Fibroblast of villous mesenchyme (primary cell): Measurements from ENCODE around the gene TIMM29. TPM values are rescaled to one million over a fixed set of nuclear protein-coding genes. Genes with fewer than 3 reads are reported as not detected.
A peak's percentile ranks its signal among the peaks of the same experiment; 100 is the strongest.

ENCODE experiments used
- DNase-seq: peaks from one replicate; pipeline ENCODE4 v3.0.0-alpha.2; 2010; ENCODE audit warnings: low read depth
- H3K4me3 ChIP-seq: 2 replicates; pipeline ENCODE4 v1.5.1; 2011; ENCODE audit warnings: low read depth, mild to moderate bottlenecking, low read length
- total RNA-seq: library from RNA; depleted of rRNA; stranded (reverse); fragments of >200 nt; gene quantifications from 2 replicates; pipeline ENCODE4 v1.2.3, GENCODE V29; 2012
- TF ChIP-seq, protein P1 (sequence below): IDR thresholded peaks from 2 replicates; pipeline ENCODE4 v1.5.1; 2012; ENCODE audit warnings: low read depth, mild to moderate bottlenecking, low read length; ENCODE audit not compliant: insufficient read depth

The TIMM29 gene
- total RNA-seq, 1 donor: 41.0 TPM

DNA sequence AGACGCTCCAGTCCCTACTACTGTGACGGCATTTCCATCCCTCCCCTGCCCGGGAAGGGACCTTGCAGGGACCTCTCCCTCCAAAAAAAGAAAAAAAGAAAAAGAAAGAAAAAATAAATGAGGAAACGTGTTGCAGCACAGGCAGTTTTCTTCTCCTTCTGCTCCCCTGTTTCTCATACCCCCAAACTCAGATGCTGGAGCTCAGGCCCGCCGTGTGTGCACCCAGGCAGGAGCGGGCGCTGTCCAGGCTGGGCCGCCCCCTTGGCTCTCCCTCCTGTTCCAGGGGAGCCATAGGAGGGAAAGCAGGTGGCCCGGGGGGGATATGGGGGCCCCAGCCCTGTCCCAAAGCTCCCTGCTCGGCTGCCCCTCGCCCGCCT lies 6.0 kb upstream of the TIMM29 start:
- no peak for DNase-seq
- TF ChIP-seq, protein P1, sequence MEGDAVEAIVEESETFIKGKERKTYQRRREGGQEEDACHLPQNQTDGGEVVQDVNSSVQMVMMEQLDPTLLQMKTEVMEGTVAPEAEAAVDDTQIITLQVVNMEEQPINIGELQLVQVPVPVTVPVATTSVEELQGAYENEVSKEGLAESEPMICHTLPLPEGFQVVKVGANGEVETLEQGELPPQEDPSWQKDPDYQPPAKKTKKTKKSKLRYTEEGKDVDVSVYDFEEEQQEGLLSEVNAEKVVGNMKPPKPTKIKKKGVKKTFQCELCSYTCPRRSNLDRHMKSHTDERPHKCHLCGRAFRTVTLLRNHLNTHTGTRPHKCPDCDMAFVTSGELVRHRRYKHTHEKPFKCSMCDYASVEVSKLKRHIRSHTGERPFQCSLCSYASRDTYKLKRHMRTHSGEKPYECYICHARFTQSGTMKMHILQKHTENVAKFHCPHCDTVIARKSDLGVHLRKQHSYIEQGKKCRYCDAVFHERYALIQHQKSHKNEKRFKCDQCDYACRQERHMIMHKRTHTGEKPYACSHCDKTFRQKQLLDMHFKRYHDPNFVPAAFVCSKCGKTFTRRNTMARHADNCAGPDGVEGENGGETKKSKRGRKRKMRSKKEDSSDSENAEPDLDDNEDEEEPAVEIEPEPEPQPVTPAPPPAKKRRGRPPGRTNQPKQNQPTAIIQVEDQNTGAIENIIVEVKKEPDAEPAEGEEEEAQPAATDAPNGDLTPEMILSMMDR: no peak

DNA sequence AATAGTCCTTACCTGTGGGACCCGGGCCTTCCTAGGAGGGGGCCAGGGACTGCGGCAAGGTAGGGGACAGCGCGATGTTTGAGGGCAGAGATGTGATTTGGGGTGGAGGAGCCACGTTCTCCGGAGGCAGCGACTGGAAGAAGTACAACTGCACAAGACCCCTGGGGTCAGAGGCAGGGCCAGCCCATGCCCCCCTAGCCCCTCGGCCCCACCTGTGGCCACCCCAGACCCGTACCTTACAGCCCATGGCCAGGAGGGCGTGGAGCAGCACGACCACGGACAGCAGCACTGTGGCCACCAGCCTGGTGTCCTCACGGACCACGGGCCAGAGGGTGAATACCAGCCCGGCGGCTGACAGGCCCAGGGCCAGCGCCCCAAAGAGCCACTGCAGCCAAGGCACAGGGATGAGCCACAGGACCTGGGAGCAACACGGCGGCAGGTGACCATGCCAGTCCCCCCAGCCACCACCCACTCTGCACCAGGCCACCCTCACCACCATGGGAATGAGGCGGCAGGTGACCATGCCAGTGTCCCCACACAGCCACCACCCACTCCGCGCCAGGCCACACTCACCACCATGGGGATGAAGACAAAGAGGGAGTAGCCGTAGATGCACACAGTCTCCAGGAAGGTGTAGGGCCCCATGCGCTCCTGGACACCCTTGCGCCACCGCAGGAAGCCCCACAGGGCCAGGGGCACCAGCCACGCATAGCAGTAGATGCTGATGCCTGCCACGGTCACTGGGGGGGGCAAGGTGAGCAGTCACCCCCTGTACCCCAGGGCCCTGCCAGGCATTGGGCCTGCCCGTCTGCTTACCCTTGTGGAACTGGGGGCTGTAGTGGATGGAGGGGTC lies 5.1 kb upstream of the TIMM29 start:
- no peak for DNase-seq
- TF ChIP-seq, protein P1: no peak
- no peak overlapping the region for H3K4me3 ChIP-seq

More for the DNA sequence above, 6.0 kb upstream of the TIMM29 start:
- H3K4me3 ChIP-seq: no peak overlapping the region

DNA sequence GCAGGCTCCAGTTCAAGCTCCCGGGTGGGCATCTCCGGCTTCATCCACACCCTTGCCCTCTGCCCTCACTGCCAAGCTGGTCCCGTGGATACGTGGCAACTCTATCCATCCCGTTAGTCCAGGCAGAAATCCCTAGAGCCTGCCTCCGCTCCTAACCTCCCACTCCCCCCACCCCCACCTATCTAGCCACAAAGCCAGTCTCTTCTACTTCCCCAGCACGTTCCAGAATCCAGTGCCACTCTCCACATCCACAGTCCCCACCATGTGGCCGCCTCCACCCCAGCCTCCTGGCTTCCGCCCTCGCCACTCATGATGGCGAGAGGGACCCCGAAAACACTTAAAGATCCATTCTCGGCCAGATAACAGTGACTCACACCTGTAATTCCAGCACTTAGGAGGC lies 4.0 kb upstream of the TIMM29 start:
- no peak for DNase-seq
- no peak overlapping the region for H3K4me3 ChIP-seq
- TF ChIP-seq, protein P1: no peak

DNA sequence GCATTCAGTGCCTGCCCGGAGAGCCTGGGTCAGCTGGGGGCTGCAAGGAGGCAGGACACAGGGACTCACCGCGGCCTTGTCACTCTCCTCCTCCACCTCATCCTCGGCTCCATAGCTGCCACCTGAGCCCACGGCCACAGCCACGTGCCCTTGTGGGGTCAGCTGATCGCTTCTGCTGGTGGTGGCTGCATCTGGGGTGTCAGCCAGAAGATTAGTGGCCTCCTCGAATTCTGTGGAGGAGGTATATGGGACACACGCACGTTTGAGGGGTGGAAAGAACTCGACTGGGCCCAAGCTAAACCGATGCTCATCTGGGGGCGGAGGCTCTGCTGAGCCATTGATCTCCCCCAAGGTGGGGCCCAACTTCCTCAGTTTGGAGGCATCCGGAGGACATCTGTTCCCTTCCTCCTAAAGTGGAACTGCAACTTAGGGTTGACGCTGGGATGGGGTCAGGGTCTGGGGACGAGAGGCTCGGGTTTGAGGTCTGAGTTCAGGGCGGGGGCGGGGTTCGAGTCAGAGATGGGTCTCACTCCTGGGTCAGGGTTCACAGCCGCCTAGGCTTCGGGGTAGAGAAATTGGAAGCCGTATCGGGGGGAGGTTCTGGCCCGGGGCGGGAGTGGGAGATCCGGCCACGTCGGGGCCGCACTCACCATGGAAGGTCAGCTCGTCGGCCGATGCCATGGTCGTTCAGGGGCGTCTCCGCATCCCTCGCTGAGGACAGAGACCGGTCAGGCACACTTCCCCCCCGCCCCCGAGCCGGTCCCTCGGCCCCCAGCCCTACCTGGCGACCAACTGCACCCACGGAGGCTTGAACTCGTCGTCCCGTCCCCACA lies 665 bp upstream of the TIMM29 start:
- TF ChIP-seq, protein P1: no peak
- DNase-seq: no peak

DNA sequence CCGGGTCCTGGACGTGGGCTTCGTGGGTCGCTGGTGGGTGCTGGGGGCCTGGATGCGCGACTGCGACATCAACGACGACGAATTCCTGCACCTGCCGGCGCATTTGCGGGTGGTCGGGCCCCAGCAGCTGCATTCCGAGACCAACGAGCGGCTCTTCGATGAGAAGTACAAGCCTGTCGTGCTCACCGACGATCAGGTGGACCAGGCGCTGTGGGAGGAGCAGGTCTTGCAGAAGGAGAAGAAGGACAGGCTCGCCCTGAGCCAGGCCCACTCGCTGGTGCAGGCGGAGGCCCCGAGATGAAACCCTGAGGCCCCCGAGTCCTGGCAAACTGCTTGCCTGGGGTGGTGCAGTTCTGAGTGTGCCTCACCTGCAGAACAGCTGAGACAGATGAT lies 787 bp downstream of the TIMM29 start:
- DNase-seq: no peak
- H3K4me3 ChIP-seq: peak overlapping the region; percentile 91
- TF ChIP-seq, protein P1: no peak

More for the DNA sequence above, 665 bp upstream of the TIMM29 start:
- H3K4me3 ChIP-seq: peak overlapping the region; percentile 91

DNA sequence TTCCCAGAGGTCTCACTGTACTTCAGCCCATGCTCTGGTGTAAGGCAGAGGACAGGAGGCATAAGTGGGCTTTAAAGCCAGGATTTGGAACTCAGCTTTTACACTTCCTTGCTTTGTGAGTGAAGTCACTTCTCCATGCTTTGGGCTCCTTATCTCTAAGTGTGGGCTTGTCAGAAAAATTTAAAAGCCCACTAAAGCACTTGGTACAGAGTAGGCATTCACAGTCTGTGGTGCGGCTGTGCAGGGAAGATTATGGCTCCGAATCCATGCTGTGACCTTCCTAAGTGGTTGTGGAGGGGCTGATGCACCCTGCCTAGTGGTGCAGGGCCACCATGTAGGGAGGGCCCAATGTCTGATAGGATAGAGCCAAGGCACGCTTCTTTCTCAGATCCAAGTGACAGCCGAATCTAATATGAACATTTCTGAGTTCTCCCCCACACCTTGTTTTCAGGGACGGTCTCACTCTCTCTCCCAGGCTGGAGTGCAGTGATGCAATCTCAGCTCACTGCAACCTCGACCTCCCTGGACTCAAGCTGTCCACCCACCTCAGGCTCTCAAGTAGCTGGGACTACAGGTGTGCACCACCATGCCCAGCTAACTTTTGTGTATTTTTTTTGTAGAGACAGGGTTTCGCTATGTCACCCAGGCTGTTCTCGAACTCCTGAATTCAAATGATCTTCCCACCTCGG lies 6.9 kb downstream of the TIMM29 start:
- H3K4me3 ChIP-seq: no peak overlapping the region
- TF ChIP-seq, protein P1: no peak
- DNase-seq: no peak
